Hematopoietic multipotent progenitor cell treated with erythropoietin and hydrocortisone succinate and interleukin-3 and kit ligand, for 15 days (in vitro differentiated cells): ENCODE measurements around the gene LMO7.

Experiments used
- DNase-seq: peaks from one replicate; pipeline ENCODE4 v3.0.0-alpha.2; 2015; ENCODE audit warnings: low spot score

Gene LMO7

DNA sequence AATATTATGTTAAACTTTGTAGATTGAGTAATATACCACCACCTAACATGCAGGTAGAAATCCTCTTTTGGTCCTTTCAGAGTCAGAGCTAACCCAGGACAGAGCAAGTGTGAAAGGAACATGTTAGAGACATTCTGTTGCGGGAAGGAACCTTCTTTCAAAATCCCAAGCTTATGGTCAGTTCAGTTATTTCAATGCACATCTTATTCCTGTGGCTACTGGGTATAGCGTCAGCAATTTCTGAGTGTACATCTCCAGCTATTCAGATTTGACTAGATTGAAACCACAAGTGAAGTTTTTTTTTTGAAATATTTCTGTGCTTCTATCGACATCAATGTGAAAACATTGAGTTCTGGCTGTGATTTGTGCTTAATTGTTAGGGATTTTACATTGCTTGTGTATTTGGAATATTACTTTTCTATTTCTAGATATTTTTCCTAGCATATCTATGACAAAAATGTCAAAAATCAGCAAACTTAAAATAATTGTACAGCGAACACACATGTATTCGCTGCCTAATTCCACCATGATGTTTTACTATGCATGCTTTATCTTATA is 165.3 kb downstream of the LMO7 start:
- no peak for DNase-seq

DNA sequence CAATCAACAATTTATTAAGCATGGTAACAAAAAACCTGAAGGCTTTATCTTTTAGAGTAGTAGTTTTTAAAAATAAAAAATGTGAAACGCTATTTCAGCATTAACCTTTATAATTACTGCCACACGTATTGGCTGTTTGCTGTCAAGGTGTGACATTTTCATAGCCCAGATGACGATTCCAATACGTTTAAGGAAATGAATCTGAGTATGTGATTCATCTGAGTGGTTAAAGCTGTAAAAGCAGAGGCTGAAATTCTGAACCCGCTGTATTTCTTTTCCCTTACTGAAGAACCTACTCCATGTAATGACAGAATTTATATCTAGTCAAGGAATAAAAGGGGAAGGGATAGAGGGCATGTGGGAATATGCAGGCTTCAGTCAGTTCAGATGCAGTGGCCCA is 166.0 kb downstream of the LMO7 start:
- DNase-seq = no peak

DNA sequence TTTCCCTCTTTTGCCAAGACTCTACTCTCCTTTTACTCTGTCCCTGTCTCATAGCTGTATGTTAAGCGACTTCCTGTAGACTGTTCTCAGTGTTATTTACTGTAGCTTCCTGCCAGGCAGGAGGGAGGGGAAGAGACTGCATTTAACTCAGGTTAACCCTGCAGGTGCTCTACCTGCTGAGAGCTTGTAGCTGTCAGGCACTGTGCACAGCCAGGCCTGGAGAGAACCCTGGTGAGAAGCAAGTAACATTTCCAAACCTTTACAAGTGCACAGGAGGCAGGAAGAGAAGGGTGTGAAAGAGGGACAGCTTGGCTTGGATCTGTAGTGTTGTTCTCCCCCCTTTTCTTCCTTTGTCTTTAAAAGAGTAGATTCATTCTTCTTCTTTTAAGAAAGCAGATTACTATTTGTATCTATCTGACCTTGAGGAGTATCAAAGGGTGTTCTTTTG is 167.1 kb downstream of the LMO7 start:
- no peak for DNase-seq

DNA sequence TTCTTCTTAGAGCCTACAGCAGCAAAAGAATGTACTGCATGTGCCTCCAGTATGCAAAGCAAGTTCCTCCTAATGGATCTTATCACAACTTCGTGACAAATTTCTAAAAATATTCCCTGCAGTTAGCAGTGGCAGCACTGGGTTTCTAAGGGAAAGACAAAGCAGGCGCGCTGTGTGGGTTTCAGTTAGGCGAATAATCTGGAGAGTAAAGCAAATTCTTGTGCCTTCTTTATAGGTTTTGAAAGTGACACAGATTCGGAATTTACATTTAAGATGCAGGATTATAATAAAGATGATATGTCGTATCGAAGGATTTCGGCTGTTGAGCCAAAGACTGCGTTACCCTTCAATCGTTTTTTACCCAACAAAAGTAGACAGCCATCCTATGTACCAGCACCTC is 167.9 kb downstream of the LMO7 start:
- no peak for DNase-seq

DNA sequence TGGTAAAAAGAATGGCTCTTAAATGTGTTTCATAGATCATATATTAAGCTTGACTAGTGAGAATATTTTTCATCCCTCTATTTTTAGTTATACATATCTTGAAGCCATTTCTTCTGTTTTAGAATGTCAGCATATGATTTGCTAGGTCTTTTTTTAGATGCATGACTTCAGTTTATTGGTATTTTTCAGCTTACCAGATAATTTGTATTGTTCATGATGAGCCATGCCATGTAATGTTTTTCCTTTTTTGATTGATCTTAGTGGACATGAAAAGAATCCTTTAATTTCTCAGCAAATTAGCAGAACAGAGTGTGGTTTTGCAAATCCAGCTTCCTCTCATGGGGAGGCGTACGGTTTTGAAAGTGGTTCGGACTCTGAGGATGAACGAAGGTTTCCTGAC is 168.5 kb downstream of the LMO7 start:
- no peak for DNase-seq

DNA sequence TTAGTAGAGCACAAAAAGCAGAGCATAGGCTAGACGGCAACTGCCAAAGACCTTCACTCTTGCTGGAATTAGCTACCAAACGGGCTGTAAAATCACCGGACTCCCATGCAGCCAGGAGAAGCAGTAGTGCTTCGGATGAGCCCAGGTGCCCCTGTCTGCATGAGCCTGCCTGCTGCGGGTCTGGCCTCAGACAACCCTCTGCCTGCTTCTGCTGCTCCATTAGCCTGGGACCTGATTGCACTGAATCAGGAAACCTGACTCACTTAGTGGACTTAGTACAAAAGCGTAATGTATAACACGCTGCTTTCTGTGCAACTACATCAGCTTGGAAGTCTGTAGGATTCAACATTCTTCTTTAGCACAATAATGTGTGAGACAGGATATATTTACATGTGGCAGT is 170.0 kb downstream of the LMO7 start:
- no peak for DNase-seq

DNA sequence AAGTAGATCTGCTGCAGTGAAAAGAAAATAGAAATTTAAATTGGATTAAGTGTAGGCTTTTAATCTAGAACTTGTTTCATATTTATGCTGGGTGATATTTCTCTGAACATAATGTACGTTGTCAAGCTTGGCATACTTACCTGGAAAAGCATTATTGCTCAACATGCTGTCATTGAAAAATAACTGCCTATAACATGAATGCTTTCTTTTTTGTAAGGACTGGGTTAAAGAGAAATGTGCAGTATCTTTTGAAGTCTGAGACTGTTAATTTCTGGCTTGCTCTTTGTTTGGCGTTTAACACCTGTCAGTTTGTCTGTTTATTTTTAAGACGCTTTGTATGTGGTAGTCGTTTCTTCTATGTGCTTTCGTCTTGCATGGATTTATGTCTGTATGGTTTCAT is 175.2 kb downstream of the LMO7 start:
- no peak for DNase-seq

DNA sequence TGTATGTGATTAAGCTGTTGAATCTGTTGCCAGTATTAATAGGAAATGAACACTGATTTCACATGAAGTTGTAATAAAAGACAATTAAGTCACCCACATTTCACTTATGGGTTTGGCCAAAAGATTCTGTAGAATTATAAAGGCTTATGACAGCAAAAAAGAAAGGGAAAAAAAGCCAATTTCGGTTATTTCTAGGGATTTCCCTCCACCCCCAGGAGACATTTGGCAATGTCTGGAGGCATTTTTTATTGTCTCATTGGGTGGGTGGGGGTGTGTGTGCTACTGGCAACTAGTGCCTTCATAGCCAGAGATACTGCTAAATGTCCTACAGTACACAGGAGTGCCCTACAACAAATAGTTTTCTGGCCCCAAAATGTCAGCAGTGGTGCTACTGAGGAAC is 175.7 kb downstream of the LMO7 start:
- no peak for DNase-seq

DNA sequence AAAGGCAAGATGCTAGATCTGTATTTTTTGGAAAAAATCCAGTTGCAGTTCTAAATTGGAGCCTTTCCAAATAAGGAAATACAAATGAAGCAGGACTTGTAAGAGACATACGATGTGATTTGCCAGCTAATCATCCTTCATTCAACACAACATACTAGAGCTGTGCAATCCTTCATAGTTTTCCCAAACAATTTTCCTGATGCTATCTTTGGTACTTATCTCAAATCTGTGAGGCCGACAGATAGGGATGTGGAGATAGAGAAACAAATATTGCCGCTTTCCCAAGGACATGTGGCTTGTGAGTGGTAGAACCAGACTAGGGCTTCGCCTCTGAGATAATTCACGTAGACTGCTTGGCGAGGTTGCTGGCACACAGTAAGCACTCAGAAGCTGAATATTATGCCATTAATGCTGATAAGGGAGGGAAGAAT is 176.6 kb downstream of the LMO7 start:
- DNase-seq = no peak

DNA sequence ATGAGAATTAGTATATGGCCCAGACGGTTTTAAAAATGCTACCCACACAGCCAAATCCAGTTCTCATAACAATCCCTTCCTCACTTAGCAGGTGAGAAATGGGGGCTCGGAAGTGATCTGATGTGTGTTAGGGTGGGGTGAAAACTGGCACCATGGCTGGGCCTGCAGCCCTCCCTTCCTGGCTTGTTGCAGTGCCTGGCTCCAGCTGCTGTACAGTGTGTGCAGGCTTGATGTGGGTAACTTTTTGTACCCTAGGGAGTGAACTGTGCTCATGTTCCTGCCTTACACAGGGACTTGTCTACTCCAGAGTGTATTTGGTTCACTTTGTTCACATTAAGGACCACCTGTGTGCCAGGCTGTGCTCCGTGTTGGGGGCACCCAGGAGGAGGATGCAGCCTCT is 177.2 kb downstream of the LMO7 start:
- DNase-seq = no peak

DNA sequence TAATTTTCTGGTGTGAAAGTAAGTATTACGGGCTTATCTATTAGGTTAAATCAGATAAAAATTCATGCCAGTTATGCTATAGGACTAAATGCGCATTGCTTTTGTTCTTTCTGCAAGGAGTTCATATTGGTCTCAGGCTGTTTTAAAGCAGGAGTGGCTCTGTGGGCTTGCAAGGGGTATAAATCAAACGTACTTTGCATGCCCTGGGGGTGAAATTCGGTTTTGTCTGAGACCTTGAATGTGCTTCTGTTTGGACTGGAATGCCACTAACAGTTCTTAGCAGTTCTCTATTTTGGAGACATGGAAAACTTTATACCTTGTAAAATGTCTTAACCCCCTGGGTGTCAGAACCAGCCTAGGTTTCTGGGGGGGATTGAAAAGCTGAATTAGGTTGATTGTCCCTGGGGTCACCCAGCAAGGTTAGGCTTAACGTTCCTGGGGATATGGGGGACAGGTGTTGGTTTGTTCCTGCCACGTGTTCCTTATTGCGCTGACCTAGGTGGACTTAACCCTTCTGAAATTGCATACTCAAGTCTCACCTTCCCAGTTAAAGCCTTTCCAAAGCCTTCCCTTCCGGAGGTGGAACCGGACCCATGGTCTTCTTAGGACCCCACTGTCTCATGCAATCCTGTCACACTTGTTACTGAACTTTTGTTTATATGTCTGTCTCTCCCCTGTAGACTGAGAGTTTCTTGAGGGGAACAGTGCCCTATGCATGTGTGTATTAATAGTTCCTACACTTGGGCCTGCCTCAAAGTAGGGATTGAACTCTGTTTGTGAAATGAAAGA is 182.2 kb downstream of the LMO7 start:
- no peak for DNase-seq

DNA sequence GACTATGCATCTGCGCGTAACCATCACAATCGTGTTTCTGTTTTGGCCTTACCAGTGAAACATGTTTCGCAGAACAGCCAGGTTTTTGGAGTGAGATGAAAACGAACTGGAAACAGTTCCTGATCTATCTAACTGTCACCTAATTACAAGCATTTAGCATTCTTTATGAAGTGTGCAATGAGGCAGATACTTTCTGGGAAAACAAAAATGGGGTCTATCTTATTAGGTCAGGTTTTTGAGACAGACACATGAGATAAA is 182.8 kb downstream of the LMO7 start:
- DNase-seq = no peak

DNA sequence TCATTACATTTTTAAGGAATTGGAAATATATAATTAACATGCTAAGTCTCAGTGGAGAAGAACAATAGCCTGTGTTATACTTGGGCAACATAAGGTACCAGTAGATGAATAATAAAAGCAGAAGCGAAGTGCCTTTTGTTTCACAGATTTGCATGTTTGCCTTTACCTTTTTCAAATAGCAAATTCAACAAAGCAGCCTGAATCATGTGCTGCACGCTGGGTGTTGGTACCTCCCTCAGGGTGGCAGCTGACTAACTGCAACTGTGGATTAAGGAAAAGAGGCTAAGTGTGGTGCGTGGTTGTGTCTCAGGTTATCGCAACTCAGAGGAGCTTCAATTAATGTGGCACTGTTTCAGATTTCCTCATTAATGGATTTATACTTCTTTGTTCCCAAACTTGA is 189.0 kb downstream of the LMO7 start:
- DNase-seq = no peak

DNA sequence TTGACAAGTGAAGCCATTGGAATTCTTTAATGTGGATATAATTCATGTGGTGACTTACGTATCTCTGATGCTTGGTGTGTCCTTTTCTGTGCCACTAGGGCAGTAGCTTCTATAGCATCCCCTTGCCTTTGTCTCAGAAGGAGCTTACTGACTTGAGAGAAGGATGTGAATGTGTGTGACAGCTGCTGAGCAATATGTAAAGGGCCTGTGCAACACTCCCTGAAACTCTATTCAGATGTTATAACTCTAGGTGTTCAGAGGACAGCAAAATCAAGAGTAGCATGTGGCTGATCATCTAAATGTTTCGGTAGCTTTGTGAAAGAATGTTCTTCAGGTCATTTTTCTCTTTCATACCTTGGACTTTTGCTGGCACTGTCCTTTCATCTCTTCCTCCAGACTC is 189.5 kb downstream of the LMO7 start:
- no peak for DNase-seq

DNA sequence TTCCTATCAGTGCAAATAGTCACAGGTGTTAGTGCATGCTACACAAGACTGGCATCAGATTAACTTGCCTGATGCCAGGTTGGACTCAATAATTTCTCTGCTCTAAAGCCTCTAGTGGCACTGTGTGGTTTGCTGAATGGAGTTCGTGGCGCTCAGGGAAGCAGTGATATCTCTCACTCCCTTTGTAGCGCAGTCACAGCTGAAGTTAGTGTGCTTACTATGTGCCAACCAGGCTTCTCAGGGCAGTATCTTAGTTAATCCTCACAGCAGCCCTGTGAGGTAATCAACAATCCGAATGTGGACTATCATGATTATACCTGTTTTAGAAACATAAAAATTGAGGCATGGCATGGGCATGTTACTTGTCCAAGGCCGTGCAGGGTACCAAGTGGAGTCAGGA is 190.3 kb downstream of the LMO7 start:
- DNase-seq = no peak

DNA sequence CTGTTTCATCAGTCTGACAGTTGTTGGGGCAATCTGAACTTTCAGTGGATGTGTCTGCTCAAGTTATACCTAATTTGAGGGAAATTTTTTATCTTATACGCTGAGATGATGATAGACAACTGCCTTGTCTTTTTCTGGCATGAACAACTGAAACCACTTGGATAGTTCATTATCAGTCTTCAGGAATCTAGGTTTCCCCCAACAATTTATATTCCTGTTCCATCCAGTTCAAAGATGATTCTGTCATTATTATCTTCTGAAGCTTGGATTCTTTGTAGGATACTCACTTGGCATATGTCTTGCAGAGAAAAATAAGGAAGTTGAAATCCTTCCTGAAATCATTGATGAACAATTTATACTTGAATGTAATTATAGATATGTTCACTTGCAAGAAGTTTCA is 193.7 kb downstream of the LMO7 start:
- no peak for DNase-seq

DNA sequence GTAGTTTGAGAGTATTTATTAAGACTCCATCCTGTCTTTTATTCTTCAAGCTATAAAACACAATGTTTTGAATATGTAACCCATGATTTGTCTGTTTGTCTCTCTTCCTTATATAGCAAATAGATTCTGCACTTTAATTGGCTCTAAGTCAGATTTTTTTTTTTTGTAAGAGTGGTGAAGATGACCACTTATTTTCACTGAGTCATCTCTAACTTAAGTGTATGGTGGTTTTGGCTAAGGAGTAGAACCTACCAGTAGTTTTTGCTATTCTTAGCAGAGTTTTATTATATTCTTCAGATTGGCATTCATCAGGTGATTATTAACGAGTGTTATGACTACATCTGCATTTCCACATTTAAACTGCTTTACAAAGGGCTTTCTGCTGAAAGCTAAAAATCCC is 194.7 kb downstream of the LMO7 start:
- DNase-seq = no peak

DNA sequence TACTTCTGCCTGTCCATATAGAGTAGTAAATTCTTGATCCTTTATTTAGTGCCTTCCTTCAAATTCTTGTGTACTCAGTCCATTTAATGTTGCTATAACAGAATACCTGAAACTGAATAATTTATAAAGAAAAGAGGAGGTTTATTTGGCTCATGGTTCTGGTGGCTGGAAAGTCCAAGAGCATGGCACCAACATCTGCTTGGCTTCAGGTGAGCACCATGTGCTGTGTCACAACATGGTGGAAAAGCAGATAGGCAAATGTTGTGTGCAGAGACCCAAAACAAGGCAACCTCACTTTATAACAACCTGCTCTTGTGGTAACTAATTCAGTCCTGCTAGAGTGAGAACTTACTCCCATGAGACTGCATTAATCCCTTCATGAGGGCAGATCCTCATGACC is 195.3 kb downstream of the LMO7 start:
- no peak for DNase-seq

DNA sequence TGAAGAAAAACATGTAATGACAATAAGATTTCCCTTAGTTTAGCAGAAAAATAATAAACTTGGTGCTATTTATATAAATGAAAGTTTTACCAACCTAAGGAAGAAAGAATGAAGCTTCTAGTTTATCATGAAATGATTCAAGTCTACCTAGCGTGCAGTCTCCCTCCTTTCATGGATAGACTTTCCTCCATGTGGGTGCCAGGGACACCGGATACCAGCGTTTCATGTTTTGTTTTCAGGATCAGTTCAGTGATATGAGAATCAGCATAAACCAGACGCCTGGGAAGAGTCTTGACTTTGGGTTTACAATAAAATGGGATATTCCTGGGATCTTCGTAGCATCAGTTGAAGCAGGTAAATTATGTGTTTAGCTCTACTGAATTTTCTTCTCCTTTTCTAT is 196.7 kb downstream of the LMO7 start:
- DNase-seq = no peak

DNA sequence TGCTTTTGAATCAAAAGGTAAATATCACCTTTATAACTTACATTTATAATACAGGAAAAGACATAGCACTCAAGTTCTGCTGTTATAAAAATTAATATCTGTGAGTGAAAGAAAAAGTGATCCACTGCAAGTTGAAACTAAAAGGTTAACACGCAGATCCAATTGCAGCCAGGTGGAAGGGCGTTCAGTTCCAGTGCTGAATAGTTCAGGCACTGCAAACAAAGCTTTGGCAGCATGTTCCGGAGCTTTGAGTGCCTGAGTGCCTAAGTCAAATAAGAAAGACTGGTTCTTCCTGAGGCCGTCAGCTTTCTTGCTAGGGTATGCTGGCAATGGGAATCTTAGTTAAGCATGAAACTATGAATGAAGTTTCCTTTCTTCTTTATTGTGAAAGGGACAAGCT is 200.3 kb downstream of the LMO7 start:
- no peak for DNase-seq

DNA sequence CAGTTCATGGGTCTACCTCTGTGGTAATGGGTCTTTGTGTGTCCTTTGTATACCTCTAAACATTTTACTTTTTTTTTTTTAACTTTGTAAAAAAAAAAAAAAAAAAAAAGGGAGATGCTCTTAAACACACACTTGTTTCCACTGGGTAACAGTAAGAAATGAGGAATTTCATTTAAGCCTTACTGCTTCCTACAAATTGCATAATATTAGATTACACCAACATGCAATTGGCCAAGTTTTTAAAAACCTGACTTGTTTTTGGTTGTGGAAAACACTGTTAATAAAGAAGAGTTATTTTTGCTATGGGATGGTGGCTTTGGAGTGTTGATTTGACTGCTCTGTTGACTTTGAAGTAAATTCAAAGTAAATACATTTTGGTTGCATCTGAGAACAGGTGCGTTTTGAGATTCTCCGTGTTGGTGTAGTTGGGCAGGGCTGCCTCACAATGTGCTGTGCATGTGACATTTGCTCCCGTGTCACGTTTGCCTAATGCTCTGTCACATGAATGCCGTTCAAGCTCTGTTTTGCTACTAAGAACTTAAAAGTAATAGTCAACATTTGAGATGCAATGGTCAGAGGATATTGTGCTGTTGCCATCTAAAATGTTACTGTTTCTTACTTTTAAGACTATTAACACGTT is 202.4 kb downstream of the LMO7 start:
- no peak for DNase-seq

DNA sequence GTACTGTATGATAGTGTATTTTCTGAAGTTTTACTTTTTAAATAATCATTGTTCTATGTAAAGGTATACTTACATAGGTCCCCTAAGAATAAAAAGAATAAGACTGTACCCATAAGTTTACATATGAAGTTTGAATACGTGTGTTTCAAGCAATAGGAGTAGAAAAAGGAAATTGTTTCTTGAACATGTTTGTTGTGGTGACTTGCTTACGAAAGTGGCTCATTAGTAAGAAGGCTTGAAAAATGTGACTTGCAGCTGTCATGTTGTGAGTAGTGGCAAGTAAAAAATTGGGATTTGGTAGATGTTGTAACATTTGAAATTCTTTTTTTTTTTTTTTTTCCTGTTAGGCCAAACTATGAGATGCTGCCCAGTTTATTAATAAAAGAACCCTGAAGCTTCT is 203.3 kb downstream of the LMO7 start:
- no peak for DNase-seq

DNA sequence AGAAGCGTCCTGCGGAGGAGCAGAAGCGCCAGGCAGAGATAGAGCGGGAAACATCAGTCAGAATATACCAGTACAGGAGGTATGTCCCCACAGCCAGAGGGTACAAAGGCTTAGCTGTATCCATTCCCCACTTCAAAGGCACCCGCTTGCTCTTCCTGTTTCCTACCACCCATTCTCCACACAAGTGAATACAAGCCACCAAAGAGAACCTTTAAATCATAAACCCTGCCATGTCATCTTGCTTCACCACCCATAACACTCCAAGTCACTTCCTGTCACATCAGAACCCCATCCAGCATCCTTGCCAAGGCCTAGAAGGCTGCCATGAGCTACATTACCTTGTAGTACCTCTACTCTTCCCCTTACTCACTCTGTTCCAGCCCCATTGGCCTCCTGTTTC is 205.8 kb downstream of the LMO7 start:
- DNase-seq = no peak

DNA sequence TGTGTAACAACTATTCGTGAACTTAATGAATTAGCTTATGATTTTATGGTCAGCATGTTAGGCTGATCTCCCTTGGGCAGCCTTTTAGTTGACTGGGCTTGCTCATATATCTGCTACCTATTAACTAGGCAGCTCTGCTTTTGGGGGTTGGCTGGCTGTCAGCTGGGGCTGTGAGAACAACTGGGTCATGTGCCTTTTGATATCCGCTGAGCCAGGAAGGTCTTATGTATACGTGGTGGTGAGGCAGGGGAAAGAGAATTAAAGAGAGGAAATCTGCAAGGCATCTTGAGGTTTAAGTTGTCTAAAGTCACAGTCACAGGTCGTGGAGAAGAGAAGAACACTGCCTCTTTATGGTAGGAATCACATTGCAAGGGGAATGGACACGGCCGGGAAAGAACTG is 206.9 kb downstream of the LMO7 start:
- no peak for DNase-seq
